GM20000 (cell line): ENCODE measurements around the gene TMBIM6.
"Not testable (repeated sequence)": the region's sequence is repeated elsewhere in the genome, so short reads cannot be mapped to it uniquely, and the experiment has no call there.

Source experiments
- DNase-seq: peaks from one replicate; pipeline ENCODE4 v3.0.0; 2012; ENCODE audit warnings: low spot score
- TF ChIP-seq, protein P1 (sequence below): IDR thresholded peaks from 2 replicates; pipeline ENCODE4 v1.5.1; 2012; ENCODE audit warnings: mild to moderate bottlenecking, control low read depth; ENCODE audit errors: extremely low read depth, missing control alignments

Gene TMBIM6

DNA sequence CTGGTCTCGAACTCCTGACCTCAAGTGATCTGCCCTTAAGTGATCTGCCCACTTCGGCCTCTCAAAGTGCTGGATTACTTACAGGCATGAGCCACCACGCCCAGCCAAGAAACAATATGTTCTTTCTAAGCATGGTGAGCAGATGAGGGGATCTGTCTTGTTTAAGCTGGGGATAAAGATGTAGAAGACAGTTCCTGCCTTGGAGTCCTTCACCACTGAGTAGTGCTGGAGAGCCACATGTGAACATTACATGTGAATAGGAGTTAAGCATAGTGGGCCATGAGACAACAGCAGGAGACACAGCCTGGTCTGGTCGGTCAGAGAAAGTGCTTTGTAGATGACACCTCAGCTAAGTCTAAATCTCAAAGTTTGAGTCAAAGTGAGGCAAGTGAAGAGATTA, 26.0 kb downstream of the TMBIM6 start:
- TF ChIP-seq, protein P1, sequence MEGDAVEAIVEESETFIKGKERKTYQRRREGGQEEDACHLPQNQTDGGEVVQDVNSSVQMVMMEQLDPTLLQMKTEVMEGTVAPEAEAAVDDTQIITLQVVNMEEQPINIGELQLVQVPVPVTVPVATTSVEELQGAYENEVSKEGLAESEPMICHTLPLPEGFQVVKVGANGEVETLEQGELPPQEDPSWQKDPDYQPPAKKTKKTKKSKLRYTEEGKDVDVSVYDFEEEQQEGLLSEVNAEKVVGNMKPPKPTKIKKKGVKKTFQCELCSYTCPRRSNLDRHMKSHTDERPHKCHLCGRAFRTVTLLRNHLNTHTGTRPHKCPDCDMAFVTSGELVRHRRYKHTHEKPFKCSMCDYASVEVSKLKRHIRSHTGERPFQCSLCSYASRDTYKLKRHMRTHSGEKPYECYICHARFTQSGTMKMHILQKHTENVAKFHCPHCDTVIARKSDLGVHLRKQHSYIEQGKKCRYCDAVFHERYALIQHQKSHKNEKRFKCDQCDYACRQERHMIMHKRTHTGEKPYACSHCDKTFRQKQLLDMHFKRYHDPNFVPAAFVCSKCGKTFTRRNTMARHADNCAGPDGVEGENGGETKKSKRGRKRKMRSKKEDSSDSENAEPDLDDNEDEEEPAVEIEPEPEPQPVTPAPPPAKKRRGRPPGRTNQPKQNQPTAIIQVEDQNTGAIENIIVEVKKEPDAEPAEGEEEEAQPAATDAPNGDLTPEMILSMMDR = no peak
- DNase-seq = no peak

DNA sequence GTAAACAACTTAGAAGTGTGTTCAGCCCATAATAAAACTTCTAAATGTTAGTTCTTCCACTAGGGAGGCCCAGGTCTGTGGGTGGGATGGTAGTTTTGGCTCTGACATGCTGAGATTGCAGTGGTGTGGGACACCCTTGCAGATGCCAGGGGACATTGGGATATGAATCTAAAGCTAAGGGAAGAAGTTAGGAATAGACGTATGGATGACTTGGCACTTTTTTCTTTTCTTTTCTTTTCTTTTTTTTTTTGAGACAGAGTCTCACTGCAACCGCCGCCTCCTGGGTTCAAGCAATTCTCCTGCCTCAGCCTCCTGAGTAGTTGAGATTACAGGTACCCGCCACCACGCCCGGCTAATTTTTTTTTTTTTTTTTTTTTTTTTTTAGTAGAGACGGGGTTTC, 31.7 kb downstream of the TMBIM6 start:
- not testable (repeated sequence) for DNase-seq

DNA sequence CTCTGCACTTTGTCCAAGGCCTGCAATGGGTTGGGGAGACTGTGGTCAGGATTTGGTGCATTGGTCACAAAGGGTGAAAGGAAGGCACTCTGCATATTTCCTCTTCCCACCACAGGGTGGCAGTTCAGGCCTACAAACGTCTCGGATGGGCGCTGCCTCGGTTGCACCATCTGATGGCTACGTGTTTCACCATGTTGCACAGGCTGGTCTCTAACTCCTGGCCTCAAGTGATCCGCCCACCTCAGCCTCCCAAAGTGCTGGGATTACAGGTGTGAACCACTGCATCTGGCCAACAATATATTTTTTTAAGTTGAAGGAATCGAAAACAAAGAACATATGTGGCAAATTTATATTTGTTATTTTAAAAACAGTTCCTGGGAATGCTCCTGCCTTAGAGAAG, 35.1 kb downstream of the TMBIM6 start:
- peak; percentile 77 for DNase-seq
- TF ChIP-seq, protein P1 = peak; percentile 63

DNA sequence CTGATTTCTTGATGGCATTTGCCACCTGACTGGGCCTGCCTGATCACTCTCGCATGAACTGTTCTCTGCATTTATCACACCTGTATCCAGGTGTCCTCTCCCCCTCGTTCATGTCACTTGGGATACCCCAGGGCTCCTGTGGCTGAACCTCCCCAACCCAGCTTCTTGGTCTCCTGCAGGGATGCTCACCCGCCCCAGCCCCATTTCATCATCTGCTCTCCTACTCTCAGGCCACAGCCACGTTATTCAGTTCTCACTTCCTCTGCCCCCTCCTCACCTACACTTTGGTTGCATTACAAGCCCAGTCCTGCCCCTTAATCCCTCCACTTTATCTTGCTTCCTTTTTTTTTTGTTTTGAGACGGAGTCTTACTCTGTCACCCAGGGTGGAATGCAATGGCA, 35.5 kb downstream of the TMBIM6 start:
- TF ChIP-seq, protein P1 = no peak
- DNase-seq = peak; percentile 25

DNA sequence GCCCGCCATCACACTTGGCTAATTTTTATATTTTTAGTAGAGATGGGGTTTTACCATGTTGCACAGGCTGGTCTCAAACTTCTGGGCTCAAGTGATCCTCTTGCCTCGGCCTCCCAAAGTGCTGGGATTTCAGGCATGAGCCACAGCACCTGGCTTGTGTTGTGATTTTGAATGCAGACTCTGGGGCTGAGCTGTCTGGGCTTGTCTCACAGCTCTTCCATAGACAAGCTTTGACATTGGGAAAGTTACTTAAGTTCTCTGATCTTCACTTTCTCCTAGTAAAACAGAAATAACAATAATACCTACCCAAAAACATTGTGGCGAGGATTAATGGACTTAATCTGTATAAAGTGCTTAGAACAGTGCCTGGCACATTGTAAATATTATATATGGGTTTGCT, 36.0 kb downstream of the TMBIM6 start:
- no peak for DNase-seq
- TF ChIP-seq, protein P1 = no peak

DNA sequence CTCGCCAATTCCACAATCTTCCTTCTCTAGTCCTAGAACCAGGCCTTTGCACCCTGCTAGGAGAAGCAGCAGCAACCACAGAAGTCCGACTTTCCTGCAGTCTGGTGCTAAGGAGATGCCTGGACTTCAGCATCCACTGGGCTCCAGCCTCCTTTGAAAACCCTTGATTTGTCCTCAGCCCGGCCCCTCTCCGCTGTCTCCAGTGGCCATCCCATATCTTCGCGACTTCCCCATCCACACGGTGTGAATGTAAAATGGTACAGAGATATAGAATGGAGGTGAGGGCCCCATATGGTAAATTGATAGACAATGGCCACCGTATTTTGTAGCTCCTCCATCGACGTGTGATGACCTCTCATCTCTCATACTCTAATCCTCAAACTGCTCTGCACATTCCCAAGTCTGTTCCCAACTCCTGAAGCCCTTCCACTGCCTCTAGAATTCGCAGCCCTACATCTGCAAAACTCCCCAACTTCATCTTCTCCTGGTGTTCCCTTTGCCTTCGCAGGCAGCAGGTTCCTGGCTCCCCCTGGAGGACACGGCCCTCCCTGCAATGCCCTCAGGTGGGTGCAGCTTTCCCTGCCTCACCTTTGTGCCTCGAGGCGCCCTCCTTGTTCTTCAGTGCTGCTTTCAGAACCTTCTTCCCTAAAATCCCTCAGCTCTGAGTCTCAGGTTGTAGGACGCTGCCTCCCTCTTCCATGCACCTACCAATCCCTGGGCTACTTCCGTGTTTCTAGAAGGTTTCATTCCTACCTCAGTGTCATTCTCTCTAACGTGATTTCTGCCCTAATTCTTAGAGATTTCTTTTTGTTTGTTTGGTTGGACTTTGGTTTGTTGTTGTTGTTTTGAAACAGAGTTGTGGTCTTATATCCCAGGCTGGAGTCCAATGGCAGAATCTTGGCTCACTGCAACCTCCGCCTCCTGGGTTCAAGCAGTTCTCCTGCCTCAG, 36.7 kb downstream of the TMBIM6 start:
- DNase-seq = peak; percentile 76

DNA sequence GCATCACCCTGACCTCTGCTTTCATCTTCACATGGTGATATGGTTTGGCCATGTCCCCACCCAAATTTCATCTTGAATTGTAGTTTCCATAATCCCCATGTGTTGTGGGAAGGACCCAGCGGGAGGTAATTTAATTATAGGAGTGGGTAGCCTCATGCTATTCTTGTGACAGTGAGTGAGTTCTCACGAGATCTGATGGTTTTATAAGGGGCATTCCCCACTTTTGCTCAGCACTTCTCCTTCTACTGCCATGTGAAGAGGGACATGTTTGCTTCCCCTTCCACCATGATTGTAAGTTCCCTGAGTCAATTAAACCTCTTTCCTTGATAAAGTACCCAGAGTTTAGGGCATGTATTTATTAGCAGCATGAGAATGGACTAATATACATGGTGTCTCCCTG, 38.2 kb downstream of the TMBIM6 start:
- no peak for DNase-seq

More for the DNA sequence above, 36.7 kb downstream of the TMBIM6 start:
- TF ChIP-seq, protein P1 = peak; percentile 97

DNA sequence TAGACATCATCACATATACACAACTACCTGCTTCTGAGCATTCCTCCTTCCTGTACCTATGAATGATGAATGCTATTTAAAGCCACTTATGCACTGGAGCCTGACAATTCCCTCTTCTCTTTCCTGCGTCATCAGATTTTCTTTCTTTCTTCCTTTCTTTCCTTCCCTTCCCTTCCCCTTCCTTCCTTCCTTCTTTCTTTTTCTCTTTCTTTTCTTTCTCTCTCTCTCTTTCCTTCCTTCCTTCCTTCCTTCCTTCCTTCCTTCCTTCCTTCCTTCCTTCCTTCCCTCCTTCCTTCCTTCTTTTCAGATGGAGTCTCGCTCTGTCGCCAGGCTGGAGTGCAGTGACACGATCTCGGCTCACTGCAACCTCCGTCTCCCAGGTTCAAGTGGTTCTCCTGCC, 39.6 kb downstream of the TMBIM6 start:
- not testable (repeated sequence) for DNase-seq

More for the DNA sequence above, 38.2 kb downstream of the TMBIM6 start:
- TF ChIP-seq, protein P1 = no peak
